Stromal cell of bone marrow (primary cell): ENCODE results near the gene KCNK18.
"Not testable (repeated sequence)": the region's sequence is repeated elsewhere in the genome, so short reads cannot be mapped to it uniquely, and the experiment has no call there.

Experiments used
- DNase-seq: peaks from one replicate; pipeline ENCODE4 v3.0.0-alpha.2; 2012; ENCODE audit warnings: low read depth

Gene KCNK18

DNA sequence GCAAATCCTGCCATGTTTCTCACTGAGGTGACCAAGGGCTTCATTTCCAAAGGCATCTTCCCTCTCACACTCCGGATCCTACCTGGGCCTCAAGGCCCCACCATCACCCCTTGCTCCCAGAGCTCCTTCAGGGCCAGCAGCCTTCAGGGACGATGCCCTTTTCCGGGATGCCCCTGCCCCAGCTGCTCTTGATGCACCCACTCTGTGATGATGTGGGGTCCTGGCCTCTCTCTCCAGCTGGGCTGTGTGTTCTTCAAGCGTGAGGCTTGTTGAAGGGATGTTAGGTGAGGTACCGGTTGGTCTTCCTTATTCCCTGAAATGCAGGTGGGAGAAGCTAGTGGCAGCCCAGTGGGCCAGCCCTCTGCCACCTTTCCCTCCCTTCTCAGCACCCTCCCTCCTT lies 25.3 kb downstream of the KCNK18 start:
- DNase-seq = no peak

DNA sequence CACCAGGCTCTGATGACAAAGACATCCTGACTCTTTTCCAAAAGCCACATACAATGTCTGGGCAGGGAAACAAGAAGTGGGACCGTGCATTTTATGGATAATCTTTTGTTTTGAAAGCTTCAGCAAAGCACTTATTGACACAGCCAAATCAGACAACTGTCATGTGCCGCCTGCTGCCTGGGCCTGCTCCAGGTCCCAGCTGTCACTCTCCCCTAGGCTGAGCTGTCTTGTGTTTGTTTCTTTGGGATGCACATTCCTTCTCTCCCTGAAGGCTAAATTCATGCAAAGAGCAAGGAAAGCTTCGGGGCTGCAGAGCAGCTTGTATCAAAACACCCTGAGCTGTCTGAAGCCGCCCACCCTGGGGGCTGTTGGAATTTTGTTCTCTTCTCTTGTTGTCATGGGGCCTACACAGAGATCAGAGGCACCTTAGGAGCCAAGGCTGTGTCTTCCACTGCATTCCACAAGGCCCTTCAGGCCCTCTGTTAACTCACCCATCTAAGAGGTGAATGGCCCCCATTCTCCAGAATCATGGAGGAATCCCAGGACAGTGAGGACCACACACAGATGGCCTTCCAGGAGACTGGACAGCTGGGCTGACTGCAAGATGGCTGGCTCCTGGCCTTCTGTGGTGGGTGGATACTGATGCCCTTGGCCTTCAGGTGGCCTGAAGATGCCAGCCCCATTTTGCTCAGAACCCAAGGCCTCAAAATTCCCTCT lies 25.8 kb downstream of the KCNK18 start:
- no peak for DNase-seq

DNA sequence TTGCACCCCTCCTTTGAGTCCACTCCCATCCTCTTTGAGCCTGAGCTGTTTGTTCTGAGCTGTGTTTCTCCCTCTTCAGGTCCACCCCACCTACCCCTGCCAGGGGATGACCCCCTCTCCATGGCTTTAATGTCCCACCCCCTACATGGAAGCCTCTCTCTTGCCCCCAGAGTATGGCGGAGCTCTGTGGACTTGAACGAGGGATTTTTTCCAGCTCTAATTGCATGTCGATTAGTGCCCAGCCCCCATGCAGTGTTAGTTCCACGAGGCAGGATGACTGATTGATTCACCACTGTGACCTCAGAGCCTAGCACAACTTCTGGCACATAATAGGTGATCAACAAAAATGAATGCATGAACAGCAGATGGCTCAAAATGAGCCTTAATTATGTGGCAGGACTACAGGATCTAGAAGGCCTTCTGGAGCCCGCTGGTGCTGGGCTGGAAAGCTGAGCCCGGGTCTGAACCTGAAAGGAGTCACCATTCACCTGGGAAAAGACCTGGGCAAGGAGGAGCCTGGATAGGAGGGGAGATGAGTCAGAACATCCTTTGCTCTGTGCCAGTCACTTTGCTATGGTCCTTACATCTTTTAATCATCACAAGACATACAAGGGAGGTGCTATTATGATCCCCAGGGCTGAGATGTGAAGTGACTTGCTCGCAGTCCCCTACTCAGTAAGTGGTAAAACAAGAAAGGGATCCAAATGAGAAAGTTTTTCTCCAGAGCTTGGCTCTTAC lies 26.6 kb downstream of the KCNK18 start:
- DNase-seq = no peak

DNA sequence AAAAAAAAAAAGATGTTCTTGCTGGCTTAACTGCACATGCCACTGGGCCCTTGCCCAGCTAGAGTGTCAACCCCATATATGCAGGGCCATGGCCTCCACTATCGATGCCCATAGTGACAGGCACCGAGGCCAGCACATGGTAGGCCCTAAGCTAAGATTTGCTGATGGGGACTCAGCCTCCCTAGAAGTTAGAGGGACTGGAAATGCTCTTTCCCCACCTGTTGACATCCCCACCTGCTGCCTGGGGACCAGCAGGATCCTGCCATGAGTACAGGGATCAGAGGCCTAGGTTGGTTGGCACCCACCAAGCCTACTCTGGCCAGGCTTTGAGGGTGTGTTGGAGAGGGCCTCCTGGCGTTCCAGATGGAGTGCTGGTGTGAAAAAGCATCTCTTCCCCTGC lies 27.6 kb downstream of the KCNK18 start:
- DNase-seq = no peak

DNA sequence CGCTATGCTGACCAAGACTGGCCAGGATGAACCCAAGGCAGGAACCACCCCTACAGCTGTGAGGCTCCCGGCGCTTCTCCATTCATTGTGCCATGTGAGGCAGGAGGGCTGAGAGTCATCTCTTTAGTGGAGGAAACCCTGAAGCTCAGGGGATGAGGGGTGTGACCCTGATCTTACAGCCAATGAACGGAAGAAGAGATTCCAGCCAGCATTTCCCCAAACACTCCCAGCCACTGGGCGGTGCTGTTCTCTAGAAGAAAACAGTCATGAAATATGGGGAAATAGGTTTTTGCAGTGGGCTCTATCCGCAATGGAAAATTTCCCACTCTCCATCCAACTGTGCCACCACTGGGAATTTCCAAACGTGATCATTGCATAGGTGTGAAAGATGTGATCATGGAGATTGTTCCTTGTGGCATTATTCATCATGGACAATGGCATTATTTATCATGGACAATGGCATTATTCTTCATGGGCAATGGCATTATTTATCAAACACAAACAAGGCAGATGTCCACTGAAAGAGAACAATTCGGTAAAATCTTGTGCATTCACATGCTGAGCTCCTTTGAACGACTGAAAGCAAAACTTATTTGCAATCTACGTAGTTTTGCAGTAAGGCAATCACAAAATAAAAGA lies 29.6 kb downstream of the KCNK18 start:
- DNase-seq = no peak

DNA sequence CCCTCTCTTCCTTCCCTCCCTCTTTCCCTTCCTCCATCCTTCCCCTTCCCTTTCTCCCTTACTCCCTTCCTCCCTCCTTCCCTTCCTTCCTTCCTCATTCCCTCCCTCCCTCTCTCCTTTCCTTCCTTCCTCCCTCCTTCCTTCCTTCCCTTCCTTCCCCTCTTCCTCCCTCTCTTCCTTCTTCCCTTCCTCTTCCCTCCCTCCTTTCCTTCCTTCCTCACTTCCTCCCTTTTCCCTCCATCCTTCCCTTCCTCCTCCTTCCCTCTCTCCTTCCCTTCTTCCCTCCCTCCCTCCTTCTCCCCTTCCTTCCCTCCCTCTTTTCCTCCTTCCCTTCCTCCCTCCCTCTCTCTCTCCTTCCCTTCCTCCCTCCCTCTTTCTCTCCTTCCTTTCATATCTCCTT lies 30.9 kb downstream of the KCNK18 start:
- DNase-seq = no peak

DNA sequence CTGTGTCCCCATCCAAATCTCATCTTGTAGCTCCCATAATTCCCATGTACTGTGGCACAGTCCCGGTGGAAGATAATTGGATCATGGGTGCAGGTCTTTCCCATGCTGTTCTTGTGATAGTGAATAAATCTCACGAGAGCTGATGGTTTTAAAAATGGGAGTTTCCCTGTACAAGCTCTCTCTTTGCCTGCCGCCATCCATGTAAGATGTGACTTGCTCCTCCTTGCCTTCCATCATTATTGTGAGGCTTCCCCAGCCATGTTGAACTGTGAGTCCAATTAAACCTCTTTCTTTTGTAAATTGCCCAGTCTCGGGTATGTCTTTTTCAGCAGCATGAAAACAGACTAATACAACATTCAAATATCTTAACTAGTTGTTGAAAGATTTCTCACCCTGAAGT lies 32.8 kb downstream of the KCNK18 start:
- DNase-seq = not testable (repeated sequence)

DNA sequence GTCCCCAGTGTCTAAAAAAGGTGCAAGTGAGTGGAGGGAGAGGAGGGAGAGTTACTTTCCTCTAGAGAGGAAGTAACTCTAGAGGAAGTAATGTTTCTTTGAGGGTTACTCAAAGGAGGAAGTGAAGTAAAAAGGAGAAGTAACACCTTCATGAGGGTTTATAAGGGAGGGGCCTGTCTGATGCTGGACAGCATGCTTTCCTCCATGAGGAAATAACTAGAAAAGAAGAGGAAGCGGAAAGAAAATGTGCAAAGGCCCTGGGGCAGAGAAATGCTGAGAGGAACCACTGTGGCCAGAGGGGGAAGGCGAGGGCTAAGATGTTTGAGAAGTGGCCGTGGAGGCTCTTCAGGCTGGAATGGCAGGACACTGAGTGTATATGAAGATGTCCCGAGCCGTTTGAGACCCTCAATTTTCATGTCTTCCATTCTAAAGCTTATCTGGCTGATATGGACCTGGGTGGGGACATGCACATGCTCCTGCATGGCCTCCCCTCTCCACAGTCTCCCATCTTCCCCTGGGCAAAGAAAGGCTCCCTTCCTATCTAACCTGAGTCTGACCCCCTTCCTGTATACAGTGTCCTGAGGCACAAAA lies 40.2 kb downstream of the KCNK18 start:
- DNase-seq = no peak

DNA sequence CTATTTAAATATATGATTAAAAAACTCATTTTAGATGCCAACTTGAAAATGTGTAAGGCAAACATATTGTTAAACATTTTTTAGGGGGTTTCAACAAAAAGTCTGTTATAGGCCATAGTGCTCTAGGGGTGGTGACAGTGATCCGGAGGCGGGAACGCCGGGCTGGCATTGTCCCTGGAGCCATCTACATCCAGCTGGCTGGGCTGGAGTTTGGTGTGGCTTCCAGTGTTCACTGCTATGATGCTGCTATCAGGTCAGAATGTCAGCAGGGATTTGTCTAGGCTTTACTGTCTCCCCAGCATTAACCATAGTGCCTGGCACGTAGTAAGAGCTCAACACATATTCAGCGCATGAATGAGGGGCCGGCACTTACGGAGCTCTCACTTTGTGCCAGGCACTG lies 41.8 kb downstream of the KCNK18 start:
- DNase-seq = no peak

DNA sequence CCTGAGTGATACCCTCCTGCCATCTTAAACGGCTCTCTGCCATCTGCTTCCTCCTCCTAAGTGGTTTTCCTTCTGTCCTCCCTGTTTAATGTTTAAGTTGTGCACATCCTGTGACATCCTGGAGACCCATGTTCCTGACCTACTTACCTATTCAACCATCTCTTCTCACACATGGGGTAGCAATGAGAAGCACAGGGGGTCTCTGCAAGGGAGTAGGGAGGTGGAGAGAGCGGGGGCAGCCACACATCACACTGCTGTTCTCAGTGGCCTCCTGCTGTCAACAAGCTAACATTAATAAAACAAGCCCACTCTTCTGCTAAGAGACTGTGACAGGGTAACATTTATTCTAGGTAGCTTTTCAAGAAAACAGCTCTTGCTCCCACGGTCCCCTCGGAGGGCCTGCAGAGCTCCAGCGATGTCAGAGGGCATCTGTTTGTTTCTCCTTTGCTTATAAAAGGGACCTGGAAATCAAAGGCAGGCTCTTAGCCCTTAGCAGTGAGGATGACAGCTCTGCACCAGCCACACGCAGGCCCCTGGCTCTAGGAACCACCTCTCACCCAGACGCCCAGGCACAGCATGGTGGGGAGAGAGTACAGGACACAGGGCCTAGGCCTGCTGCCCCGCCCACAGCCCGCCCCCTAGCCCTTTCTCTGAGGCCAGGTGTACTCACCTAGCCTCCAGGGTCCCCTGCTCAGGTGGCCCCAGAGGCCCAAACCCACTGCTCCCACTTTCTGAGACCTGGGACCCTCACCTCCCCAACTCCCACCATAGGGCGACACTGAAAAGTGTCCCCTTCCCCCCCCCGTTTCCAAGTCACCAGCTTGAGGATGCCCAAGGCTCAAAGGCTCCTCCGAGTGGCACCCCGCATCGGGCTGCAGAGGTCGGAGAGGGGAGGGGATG lies 42.7 kb downstream of the KCNK18 start:
- no peak for DNase-seq

DNA sequence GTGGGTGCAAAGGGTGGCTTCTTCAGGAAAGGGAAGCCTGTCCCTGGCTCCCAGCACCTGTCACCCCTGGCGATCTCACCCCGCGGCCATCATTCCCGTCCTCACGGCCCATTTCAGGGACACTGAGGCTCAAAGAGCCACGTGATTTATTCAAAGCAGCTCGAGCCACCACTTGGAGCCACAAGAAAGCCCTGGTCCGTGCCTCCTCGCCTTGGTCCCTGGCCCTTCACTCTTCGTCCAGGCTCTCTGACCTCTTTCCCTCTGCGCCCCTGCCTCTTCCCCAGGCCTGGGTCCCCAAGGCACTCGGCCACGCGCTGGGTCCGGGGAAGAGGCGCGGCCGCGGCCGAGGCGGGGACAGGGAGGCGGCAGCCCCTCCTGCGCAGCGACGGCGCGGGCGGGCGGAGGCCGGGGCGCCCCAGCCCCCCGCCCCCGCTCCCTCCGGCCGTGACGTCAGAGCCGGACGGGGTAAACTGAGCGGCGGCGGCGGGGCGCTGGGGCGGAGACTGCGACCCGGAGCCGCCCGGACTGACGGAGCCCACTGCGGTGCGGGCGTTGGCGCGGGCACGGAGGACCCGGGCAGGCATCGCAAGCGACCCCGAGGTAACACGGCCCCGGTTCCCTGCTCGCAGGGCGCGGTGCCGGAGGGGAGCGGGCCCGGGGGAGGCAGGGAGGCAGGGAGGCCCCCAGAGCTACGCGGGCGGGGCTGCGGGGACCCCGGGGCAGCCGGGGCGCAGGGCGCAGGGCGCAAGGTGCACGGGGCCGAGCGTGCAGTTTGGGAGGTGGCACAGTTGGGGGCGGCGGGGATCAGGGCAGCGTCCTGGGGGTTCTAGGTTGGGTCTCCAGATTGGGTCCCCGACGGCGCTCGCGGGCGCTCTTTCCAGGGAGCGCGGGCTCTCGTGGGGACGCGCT lies 43.6 kb downstream of the KCNK18 start, which contains the start of gene SLC18A2:
Gene SLC18A2 (plus strand): TSS at position 494 of the 909 bp plus-strand sequence. CDS start 580 bp downstream, outside the sequence.
- DNase-seq = no peak

DNA sequence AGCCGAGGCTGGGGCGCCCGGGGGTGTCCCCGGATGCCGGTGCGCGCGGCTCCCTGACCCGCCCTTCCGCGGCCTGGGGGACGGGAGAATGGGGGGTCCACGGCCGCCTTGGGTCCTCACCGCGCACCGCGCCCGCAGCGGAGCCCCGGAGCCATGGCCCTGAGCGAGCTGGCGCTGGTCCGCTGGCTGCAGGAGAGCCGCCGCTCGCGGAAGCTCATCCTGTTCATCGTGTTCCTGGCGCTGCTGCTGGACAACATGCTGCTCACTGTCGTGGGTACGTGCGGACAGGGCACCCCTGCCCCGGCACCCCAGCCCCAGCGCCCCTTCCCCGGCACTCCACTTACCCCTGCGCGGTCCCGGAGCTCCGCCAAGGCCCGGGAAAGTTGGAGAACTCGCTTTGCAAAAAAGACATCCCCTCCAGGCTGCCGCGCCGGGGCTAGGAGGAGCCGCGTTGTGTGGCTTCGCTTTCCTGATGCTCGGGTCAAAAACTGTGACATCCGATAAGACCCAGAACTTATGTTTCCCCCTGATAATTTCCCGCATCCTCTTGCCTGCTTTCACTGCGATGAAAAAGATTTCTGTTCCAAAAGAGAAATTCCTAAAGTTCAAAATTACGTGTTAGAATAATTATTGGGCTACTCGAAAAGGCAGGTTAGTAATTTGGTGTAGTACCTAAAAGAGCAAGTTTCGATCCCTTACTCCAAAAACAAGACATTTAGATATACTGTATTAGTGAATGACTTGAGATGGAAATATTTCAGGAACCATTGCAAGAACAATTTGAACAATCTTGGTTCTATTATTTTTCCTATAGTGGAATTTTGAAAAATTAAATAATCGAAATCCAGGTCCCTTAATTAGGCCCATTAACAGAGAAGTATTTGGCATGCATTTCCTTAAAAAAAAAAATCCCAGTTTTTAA lies 44.5 kb downstream of the KCNK18 start:
- DNase-seq = no peak

DNA sequence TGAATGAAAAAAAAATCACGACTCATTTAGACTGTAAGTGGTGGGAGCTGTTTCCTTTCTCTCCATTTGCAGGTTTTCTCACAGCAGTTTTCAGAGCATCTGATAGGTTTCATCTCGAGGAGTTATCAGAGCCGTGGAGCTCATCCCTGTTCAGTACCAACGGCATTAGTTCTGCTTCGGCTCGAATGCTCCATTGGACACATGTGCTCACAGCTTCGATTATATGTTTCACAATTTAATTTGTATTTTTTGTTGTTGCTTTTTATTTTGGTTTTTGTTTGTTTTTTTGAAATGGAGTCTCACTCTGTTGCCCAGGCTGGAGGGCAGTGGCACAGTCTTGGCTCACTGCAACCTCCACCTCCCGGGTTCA lies 45.2 kb downstream of the KCNK18 start:
- DNase-seq = no peak

DNA sequence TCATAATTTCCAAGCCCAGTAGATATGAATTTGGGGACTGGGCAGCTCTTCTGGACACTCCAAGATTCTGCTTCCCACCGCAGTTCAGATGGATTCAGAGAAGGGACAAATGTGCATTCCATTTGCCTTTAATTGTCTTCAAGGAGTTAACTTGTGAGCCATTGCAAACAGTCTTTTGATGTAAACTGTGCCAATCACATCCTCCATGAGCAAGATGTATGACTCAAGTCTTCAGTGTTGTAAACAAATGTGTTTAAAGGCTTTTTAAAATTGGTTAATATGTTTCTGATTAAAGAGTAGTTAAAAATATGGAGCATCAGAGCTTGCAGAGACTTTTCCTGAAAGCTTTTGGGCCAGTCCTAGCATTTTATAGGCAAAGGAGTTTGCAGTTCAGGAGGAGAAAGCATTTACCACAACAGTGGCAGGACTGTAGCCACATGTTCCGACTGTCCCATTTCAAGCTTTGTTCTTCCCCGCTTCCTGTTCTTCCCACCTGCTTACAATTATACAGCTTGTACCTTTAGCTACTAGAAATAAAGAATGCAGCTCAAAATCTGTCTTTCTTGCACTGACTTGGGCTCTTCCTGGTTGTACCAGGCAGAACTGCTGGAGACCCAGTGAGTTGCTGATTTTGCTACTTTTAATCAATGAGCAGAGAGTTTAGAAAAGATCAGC lies 49.8 kb downstream of the KCNK18 start:
- no peak for DNase-seq

DNA sequence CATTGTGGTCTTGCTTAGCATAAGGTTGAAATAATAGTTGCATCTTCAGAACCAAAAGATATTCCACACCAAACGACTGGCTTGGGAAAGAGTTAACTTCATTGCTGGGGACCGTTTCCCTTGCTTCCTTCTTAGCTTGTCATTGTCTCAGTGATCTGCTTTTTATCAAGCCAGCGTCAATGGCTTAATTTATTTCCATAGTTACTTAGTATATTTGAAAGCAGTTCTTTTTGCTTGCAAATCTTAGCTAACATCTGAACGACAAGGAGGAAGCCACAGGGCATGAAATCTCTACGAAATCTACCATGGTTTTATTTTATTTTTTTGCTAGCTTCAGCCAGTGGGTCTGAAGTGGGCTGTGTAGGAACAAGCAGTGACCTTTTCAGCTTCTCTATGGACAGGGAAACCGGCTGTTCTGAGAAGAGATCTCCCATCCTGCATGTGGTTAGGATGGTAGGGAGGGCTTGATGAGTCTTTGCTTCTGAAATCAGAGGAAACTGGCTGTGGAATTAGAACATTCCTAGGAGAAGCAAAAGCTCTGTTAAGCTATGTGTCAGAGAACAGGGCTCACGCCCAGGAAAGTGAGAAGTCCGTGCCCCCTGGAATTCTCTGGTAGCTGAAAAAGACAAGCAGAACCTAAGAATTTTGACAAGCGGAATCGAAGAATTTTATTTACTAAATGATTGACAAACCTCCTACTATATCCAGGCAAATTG lies 51.6 kb downstream of the KCNK18 start:
- DNase-seq = no peak

DNA sequence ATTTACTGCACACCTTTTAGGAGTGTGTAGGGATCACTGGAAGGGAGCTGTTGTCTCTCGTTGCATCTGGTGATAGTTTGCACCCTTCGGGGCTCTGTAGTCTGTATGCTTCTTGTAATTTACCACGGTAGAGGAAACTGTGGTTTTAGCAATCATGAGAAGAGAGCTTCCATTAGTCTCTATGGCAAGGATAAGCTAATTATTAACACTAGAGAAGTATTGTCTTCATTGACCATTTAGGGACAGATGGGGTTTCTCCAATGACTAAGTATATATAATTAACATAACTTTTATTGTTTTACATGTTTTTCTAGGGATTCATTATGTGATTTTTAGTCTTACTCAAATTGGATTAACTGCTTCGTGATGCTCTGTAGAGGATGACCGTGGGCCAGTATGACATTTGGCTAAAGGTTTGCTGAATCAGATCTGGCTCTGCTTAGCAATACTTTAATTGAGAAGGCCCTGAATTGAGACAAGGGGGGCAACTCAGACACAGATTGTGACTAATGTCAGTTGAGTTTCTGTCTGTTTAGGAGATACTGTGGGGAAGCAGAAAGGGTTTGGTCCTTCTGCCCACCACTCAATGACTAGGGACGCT lies 52.3 kb downstream of the KCNK18 start:
- no peak for DNase-seq

DNA sequence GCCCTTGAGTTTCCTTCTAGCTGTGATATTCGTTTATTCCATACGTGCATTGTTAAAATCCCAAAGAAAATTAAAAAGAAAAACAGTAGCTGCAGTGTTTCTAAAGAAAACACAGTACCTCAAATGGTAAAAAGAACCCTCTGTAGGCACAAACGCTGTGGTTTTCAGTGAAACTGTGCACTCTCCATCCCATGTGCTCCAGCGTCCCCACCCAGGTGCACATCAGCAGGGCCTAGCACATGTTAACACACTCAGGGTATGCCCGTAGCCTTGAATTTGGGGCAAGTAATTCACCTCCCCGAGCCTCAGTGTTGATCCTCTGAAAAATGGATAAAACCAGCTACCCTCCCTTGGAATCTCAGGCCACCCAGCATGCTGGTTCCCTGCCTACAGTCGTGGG lies 53.1 kb downstream of the KCNK18 start:
- DNase-seq = no peak

DNA sequence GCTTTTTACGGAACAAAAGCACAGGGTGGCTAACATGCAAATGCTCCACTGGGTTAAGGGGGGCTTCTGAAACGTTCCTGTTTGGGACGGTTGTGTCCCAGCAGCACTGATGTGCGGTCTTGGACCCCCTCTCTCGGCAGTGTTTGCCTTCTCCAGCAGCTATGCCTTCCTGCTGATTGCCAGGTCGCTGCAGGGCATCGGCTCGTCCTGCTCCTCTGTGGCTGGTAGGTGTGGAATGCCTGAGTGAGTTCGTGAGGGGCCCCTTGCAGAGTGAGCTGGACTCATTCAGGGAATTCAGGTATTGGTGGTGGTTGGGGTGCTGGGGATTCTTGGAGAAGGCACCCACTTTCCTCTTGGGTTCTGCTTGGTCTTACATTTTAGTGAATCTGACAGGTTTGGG lies 56.6 kb downstream of the KCNK18 start:
- DNase-seq = no peak
